GM19463 (cell line): ENCODE results near the gene GALNT17.

Experiments
- ATAC-seq: cut with Tn5 transposase; IDR thresholded peaks from one replicate; pipeline ENCODE4 v1.9.1; 2021; ENCODE audit warnings: mild to moderate bottlenecking, moderate library complexity; ENCODE audit not compliant: unreplicated experiment

The GALNT17 gene

GRCh38 chr7:71444130-71444529, 312.2 kb downstream of the GALNT17 start:
- no peak for ATAC-seq

GRCh38 chr7:71453630-71454029, 321.7 kb downstream of the GALNT17 start:
- ATAC-seq = no peak

GRCh38 chr7:71454981-71455380, 323.0 kb downstream of the GALNT17 start:
- ATAC-seq = no peak

- ATAC-seq = no peak
Measured at GRCh38 chr7:71457021-71457420, 325.1 kb downstream of the GALNT17 start.

GRCh38 chr7:71457846-71458590, 326.1 kb downstream of the GALNT17 start:
- ATAC-seq = no peak

- ATAC-seq = no peak
Measured at GRCh38 chr7:71459132-71459531, 327.2 kb downstream of the GALNT17 start.

- ATAC-seq = no peak
Measured at GRCh38 chr7:71461572-71461971, 329.6 kb downstream of the GALNT17 start.

GRCh38 chr7:71465741-71466189, 333.8 kb downstream of the GALNT17 start:
- no peak for ATAC-seq

GRCh38 chr7:71466448-71467145, 334.7 kb downstream of the GALNT17 start:
- no peak for ATAC-seq

- no peak for ATAC-seq
Measured at GRCh38 chr7:71470326-71470725, 338.4 kb downstream of the GALNT17 start.

- no peak for ATAC-seq
Measured at GRCh38 chr7:71470830-71471229, 338.9 kb downstream of the GALNT17 start.

- ATAC-seq = no peak
Measured at GRCh38 chr7:71472962-71473361, 341.0 kb downstream of the GALNT17 start.

GRCh38 chr7:71473366-71473967, 341.5 kb downstream of the GALNT17 start:
- ATAC-seq = no peak

- no peak for ATAC-seq
Measured at GRCh38 chr7:71477441-71477840, 345.5 kb downstream of the GALNT17 start.

GRCh38 chr7:71479231-71479630, 347.3 kb downstream of the GALNT17 start:
- ATAC-seq = no peak

GRCh38 chr7:71480791-71481190, 348.8 kb downstream of the GALNT17 start:
- ATAC-seq = no peak

GRCh38 chr7:71482284-71482683, 350.3 kb downstream of the GALNT17 start:
- no peak for ATAC-seq

- ATAC-seq = no peak
Measured at GRCh38 chr7:71484380-71484779, 352.4 kb downstream of the GALNT17 start.

- no peak for ATAC-seq
Measured at GRCh38 chr7:71485586-71485985, 353.6 kb downstream of the GALNT17 start.

GRCh38 chr7:71486414-71486813, 354.5 kb downstream of the GALNT17 start:
- no peak for ATAC-seq

GRCh38 chr7:71486856-71487628, 355.1 kb downstream of the GALNT17 start:
- ATAC-seq = no peak
